ENCODE measurements around the gene BRWD1.
"Not testable (repeated sequence)": the region's sequence is repeated elsewhere in the genome, so short reads cannot be mapped to it uniquely, and the experiment has no call there.

Gene BRWD1

GRCh38 chr21:39281207-39281606 is 32.2 kb downstream of the BRWD1 start:
- DNase-seq, result no peak

- no peak for DNase-seq
Observed at GRCh38 chr21:39269620-39270019, 43.8 kb downstream of the BRWD1 start.

- no peak for DNase-seq
Observed at GRCh38 chr21:39265603-39266002, 47.8 kb downstream of the BRWD1 start.

- DNase-seq, result no peak
Observed at GRCh38 chr21:39263372-39263771, 50.1 kb downstream of the BRWD1 start.

GRCh38 chr21:39258207-39258606 is 55.2 kb downstream of the BRWD1 start:
- no peak for DNase-seq

GRCh38 chr21:39251326-39251725 is 62.1 kb downstream of the BRWD1 start:
- no peak for DNase-seq

- DNase-seq, result no peak
Observed at GRCh38 chr21:39238275-39238674, 75.2 kb downstream of the BRWD1 start.

GRCh38 chr21:39232861-39233291 is 80.6 kb downstream of the BRWD1 start:
- no peak for DNase-seq

GRCh38 chr21:39224930-39225329 is 88.5 kb downstream of the BRWD1 start:
- no peak for DNase-seq

- DNase-seq, result no peak
Observed at GRCh38 chr21:39221997-39222486, 91.4 kb downstream of the BRWD1 start.

- DNase-seq, result no peak
Observed at GRCh38 chr21:39221282-39221996, 92.0 kb downstream of the BRWD1 start.

GRCh38 chr21:39220875-39221274 is 92.6 kb downstream of the BRWD1 start:
- not testable (repeated sequence) for DNase-seq

- no peak for DNase-seq
Observed at GRCh38 chr21:39220150-39220549, 93.3 kb downstream of the BRWD1 start.

- no peak for DNase-seq
Observed at GRCh38 chr21:39218082-39218409, 95.4 kb downstream of the BRWD1 start.

- no peak for DNase-seq
Observed at GRCh38 chr21:39217356-39218081, 95.9 kb downstream of the BRWD1 start.

GRCh38 chr21:39216290-39216689 is 97.1 kb downstream of the BRWD1 start:
- DNase-seq, result no peak

- no peak for DNase-seq
Observed at GRCh38 chr21:39215078-39215477, 98.4 kb downstream of the BRWD1 start.

- DNase-seq, result no peak
Observed at GRCh38 chr21:39209334-39209688, 104.1 kb downstream of the BRWD1 start.

- no peak for DNase-seq
Observed at GRCh38 chr21:39208624-39209333, 104.7 kb downstream of the BRWD1 start.

GRCh38 chr21:39204134-39204533 is 109.3 kb downstream of the BRWD1 start:
- no peak for DNase-seq

- DNase-seq, result no peak
Observed at GRCh38 chr21:39198800-39199199, 114.6 kb downstream of the BRWD1 start.

- no peak for DNase-seq
Observed at GRCh38 chr21:39197448-39198233, 115.8 kb downstream of the BRWD1 start.

GRCh38 chr21:39196838-39197237 is 116.6 kb downstream of the BRWD1 start:
- no peak for DNase-seq
